Measurements from ENCODE around the gene JADE3. TPM values are rescaled to one million over a fixed set of nuclear protein-coding genes. Genes with fewer than 3 reads are reported as not detected.

The JADE3 gene
- total RNA-seq, 1 experiment from 2014 or later, result 17.0 TPM

GRCh38 chrX:46992070-46992469 lies 79.8 kb downstream of the JADE3 start:
- H3K4me3 Mint-ChIP-seq (ENCODE audit: low read depth, unreplicated experiment), result no peak overlapping the region
- DNase-seq, result no peak
- no TSS peak for BruUV-seq (replicated peaks)
- H3K36me3 Mint-ChIP-seq (ENCODE audit: insufficient read depth, unreplicated experiment), result no peaks in the 10 kb centered on the region
- no peaks in the 10 kb centered on the region for H3K9me3 Mint-ChIP-seq (ENCODE audit: low read depth, unreplicated experiment)
- CTCF ChIA-PET, result no interaction called here
- intact Hi-C loops (cut with micrococcal nuclease; ENCODE audit: unreplicated experiment), result no loop called here
- H3K27ac Mint-ChIP-seq (ENCODE audit: unreplicated experiment), result no peak overlapping the region
- H3K27me3 Mint-ChIP-seq (ENCODE audit: unreplicated experiment), result no peaks in the 10 kb centered on the region
- H3K4me1 Mint-ChIP-seq (ENCODE audit: low read depth, unreplicated experiment), result no peaks in the 10 kb centered on the region
- TF ChIP-seq CTCF (IDR thresholded peaks at IDR 0.05; ENCODE audit: unreplicated experiment), result no peak

- Mint-ChIP-seq H3K27me3 (ENCODE audit: unreplicated experiment) (no peaks in the 10 kb centered on the region), H3K4me3 (ENCODE audit: low read depth, unreplicated experiment) (no peak overlapping the region), H3K9me3 (ENCODE audit: low read depth, unreplicated experiment) (no peaks in the 10 kb centered on the region), H3K27ac (ENCODE audit: unreplicated experiment) (no peak overlapping the region), H3K4me1 (ENCODE audit: low read depth, unreplicated experiment) (no peaks in the 10 kb centered on the region), H3K36me3 (ENCODE audit: insufficient read depth, unreplicated experiment) (peaks cover 5% of the 10 kb centered on the region)
- TF ChIP-seq CTCF (IDR thresholded peaks at IDR 0.05; ENCODE audit: unreplicated experiment), result no peak
- CTCF ChIA-PET, result no interaction called here
- no peak for DNase-seq
- no TSS peak for BruUV-seq (replicated peaks)
- intact Hi-C loops (cut with micrococcal nuclease; ENCODE audit: unreplicated experiment), result no loop called here
Measured at GRCh38 chrX:46994096-46994495, 81.9 kb downstream of the JADE3 start.

- no peaks in the 10 kb centered on the region for H3K4me1 Mint-ChIP-seq (ENCODE audit: low read depth, unreplicated experiment)
- H3K9me3 Mint-ChIP-seq (ENCODE audit: low read depth, unreplicated experiment), result no peaks in the 10 kb centered on the region
- DNase-seq, result no peak
- H3K36me3 Mint-ChIP-seq (ENCODE audit: insufficient read depth, unreplicated experiment), result no peaks in the 10 kb centered on the region
- H3K27me3 Mint-ChIP-seq (ENCODE audit: unreplicated experiment), result no peaks in the 10 kb centered on the region
- BruUV-seq (replicated peaks), result no TSS peak
- intact Hi-C loops (cut with micrococcal nuclease; ENCODE audit: unreplicated experiment), result no loop called here
- TF ChIP-seq CTCF (IDR thresholded peaks at IDR 0.05; ENCODE audit: unreplicated experiment), result no peak
- H3K27ac Mint-ChIP-seq (ENCODE audit: unreplicated experiment), result no peak overlapping the region
- CTCF ChIA-PET, result no interaction called here
- no peak overlapping the region for H3K4me3 Mint-ChIP-seq (ENCODE audit: low read depth, unreplicated experiment)
Measured at GRCh38 chrX:47012131-47012530, 99.9 kb downstream of the JADE3 start.

- intact Hi-C loops (cut with micrococcal nuclease; ENCODE audit: unreplicated experiment), result no loop called here
- Mint-ChIP-seq H3K27ac (ENCODE audit: unreplicated experiment) (no peak overlapping the region), H3K9me3 (ENCODE audit: low read depth, unreplicated experiment) (no peaks in the 10 kb centered on the region), H3K27me3 (ENCODE audit: unreplicated experiment) (no peaks in the 10 kb centered on the region), H3K4me1 (ENCODE audit: low read depth, unreplicated experiment) (no peaks in the 10 kb centered on the region), H3K4me3 (ENCODE audit: low read depth, unreplicated experiment) (no peak overlapping the region), H3K36me3 (ENCODE audit: insufficient read depth, unreplicated experiment) (no peaks in the 10 kb centered on the region)
- CTCF ChIA-PET, result no interaction called here
- no peak for TF ChIP-seq CTCF (IDR thresholded peaks at IDR 0.05; ENCODE audit: unreplicated experiment)
- DNase-seq, result no peak
- BruUV-seq (replicated peaks), result no TSS peak
Measured at GRCh38 chrX:47026198-47026597, 114.0 kb downstream of the JADE3 start.
